COR-L47 (cell line): ENCODE measurements around the gene AKR1C2.
"Not testable (repeated sequence)": the region's sequence is repeated elsewhere in the genome, so short reads cannot be mapped to it uniquely, and the experiment has no call there.

Experiments
- DNase-seq: peaks from one replicate; lab custom pipeline; 2025; lab: John Stamatoyannopoulos, UW

AKR1C2 gene

DNA sequence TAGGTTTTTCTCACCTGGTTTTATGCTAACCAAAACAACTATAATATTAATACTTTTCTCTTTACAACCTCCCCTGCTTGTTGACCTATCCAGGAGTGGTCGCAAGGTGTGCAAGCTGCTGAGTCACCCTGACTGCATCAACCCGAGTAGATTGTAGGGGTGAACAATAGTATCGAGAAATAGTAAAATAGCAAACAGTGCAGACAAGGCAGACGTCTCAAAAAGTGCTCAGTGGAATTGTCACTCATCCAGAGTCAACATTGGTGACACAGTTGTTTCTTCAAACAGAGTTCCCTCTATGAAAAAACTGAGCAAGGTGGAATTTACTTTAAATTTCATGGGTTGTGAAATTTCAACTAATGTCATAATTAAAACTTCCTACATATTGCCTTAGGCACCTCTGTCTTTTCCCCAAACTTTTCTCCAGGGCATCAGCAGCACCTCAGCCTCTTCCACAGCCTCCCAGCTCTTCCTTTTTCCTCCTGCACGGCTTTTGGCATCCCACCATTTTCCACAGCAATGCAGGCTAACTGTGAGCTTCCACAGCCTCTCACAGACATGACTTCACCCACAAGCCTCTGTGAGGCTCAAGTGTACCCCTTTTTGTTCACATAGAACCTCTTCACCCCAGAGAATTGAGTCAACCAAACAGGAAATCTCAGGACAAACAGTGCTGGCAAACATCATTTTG is 46.6 kb downstream of the AKR1C2 start:
- not testable (repeated sequence) for DNase-seq

DNA sequence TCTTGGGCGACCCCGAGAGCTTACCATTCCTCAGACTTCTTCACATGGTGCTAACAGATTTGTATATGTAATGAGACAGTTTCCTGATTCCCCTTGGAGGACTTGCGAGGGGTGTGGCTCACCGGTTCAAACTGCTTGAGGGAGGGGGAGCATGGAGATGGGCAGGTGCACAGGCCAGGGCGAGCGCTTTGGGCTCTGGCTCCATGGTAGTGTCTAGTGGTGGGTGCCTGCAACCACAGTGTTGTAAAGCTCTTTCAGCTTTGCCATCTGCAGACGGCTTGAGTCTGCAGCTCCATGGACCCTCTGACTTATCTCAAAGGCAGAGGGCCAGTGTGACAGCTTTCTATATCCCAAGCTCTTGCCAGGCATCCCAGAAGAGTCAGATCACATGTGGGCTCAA is 47.6 kb downstream of the AKR1C2 start:
- not testable (repeated sequence) for DNase-seq

DNA sequence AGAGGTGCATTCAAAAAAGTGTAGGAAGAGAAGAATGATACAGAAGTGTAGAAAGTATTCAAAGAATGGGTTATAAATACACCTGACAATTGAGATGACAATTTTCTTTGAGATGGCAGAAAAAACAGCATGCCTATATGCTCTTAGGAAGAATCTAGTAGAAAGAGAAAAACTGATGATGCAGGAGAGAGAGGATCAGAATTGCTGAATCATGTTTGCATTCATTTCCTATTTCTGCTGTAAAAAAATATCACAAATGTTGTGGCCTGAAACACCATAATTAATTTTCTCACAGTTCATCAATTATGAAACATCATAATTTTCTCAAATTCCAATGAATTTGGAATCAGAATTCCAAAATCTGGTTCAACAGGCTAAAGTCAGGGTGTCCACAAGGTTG is 50.3 kb downstream of the AKR1C2 start:
- no peak for DNase-seq

DNA sequence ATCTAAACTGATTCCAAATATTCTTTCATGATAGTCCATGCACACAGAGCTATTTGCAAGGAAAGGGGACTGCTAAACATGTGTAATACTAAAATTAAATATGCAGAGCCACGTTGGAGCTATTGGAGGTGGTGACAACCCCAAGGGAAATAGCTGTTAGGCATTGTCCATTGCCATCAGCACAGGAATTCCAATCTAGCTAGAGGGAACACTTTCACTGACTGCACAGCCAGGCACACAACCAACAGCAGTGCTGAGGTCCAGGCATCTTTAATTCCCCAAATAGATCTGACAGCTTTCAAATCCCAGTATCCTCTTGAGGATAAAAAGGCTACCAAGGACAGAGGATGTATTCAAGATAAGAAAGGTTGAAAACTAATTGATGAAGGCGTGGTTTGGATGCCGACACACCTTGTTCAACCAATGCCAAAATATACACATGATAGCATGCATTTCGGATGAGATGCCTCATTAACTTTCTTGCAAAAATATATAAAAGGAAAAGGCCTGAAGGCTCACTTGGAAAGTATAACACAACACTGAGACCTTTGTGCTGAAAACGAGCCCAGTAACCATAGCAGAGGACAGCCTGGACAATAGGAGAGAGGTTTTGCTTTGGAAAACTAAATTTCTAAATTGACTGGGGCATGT is 52.0 kb downstream of the AKR1C2 start:
- DNase-seq, result not testable (repeated sequence)

DNA sequence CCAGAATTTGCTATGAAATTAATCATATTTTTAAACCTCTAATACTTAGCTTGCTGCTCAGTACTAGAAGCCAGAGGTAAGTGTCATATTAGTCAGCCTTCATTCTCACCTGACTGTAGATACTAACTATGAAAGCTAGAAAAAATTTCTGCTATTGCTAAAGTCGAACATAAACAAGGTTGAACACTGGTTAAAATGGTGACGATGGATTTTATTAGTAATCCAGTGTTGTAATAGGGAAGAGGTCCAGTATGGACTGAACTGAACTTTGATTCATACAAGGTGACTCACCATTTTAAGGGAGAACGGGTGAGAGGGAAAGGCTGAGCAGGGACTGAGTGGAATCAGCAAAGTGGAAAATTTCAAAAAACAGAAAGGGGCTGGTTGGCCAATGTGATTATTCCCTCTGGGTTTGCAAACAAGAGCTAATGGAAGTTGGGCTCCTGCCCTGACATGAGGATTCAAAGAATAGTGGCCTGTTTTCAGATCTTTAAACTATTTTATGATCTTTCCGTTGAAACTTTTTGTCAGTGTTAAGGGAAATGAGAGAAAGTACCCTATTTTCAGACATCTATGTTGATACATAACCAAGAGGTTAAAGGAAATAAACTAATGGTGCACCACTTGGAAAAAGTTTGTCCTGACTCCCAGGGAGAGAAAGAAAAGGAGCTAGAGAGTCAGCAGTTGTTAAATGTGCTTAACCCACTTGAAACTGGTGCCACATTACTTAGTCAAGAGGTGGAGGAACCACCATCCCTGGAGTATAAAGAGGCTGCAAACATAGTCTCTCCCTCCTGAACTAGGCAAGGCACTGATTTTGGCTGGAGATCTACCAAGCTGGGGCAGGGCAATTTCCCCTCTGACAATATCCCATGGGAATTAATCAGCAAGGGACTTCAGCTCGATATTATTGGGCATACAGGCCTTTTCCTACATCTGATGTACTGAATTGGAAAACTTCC is 55.7 kb downstream of the AKR1C2 start:
- no peak for DNase-seq

DNA sequence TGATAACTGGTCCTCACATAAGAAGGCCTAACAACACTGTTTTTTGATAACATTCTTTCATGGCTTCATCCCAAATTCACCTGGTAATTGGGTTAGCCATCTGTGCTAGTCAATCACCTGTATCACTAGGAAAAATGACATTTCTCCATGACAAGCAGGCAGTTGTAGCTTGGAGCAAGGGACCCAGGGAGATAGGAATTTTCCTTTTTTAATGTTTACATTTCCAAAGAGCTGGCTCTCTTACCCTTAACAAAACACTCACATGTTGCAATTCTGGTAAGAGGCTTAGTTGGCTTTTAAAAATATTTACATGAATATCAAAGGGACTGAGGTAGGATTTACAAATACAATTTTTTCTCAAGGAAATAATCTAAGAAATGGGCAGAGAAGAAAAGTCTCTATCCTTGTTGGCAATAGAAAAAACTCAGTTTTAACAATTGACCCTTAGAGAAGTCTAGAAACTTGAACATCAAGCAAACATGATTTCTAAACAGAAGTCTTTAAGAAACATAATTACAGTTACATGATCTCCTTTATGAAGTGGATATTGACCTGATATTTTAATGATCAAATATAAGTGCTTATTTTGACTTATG is 56.5 kb downstream of the AKR1C2 start:
- DNase-seq, result no peak

DNA sequence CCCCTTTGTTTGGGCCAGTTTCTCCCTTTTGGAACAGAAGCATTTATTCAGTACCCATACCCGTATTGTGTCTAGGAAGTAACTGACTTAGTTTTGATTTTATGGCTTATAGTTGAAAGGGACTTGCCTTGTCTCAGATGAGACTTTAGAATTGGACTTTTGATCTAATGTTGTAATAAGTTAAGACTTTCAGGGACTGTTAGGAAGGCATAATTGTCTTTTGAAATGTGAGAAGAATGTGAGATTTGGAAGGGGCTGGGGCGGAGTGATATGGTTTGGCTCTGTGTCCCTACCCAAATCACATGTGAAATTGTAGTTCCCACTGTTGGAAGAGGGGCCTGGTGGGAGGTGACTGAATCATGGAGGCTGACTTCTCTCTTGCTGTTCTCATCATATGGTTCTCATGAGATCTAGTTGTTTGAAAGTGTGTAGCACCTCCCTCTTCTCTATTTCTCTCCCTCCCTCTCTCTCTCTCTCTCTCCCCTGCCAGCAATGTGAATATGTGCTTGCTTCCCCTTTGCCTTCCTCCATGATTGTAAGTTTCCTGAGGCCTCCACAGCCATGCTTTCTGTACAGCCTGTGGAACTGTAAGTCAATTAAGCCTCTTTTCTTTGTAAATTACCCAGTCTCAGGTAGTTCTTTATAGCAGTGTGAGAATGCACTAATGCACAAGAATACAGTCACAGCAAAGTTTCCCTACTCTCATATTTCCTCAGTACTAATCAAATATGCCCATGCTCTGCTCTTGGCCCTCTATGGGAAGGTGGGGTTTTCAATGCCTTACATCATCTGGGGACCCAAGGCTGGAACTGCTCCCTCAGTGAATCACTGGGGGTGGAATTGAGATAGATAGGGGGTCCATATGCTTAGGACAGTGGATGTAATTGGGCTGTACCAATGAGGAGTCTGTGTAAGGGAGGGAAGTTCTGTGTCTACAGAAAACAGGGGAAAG is 57.6 kb downstream of the AKR1C2 start:
- DNase-seq, result no peak

DNA sequence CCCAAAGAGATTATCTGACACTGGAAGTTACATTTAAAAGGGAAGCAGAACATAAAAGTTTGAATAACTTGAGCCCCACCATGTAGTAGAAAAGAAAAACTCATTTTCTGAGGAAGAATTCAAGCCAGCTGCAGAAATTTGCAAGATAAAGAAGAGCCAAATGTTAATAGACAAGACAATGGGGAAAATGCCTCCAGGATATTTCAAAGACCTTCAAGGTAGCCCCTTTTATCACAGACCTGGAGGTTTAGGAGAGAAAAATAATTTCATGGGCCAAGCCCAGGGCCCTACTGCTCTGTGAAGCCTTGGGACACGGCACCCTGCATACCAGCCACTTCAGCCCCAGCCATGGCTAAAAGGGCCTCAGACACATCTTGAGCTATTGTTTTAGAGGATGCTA is 58.8 kb downstream of the AKR1C2 start:
- no peak for DNase-seq

DNA sequence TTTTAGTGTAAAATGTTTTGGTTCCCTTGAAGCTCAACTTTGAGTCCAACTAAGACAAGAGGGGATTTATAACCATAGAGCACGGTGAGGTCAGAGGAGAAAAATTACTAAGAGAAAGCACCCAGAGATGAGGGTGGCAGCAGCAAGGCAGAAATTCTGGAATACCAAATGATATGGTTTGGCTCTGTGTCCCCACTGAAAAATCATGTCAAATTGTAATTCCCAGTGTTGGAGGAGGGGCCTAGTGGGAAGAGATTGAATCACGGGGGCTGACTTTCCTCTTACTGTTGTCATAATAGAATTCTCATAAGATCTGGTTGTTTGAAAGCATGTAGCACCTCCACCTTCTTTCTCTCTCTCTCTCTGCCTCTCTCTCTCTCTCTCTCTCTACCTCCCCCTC is 59.8 kb downstream of the AKR1C2 start:
- no peak for DNase-seq

DNA sequence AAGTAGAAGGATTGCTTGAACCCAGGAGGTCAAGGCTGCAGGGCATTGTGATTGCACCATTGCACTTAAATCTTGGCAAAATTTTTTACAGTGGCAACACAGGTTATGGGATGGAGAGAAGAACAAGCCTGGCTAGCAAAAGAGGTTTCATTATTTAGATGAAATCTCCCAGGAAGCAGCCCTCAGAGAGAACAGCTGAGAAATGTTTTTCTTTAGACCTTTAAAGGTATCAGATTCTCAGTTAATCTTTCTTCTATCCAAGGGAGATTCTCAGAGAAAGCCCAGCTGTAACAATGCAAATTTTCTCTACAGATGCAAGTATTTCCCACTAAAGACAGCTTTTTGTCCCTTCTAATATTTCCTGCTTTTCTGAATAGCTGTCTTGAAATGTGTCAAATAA is 60.2 kb downstream of the AKR1C2 start:
- not testable (repeated sequence) for DNase-seq

DNA sequence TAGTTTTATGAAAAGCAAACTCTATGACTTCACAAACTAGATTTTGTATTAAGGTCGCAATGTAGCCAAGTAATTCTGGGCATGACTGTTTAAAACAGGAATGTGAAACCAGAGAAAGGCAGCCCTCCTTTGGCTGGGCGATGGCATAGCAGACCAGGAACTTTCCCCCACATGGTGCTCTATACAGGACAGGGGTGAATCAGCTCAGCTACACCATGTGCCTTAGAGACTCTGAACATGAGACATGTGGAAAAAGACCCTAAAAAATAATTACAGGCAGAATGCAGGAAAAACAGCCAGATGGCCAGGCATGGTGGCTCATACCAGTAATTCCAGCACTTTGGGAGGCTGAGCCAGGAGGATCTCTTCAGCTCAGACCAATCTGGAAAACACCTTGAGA is 60.7 kb downstream of the AKR1C2 start:
- DNase-seq, result not testable (repeated sequence)

DNA sequence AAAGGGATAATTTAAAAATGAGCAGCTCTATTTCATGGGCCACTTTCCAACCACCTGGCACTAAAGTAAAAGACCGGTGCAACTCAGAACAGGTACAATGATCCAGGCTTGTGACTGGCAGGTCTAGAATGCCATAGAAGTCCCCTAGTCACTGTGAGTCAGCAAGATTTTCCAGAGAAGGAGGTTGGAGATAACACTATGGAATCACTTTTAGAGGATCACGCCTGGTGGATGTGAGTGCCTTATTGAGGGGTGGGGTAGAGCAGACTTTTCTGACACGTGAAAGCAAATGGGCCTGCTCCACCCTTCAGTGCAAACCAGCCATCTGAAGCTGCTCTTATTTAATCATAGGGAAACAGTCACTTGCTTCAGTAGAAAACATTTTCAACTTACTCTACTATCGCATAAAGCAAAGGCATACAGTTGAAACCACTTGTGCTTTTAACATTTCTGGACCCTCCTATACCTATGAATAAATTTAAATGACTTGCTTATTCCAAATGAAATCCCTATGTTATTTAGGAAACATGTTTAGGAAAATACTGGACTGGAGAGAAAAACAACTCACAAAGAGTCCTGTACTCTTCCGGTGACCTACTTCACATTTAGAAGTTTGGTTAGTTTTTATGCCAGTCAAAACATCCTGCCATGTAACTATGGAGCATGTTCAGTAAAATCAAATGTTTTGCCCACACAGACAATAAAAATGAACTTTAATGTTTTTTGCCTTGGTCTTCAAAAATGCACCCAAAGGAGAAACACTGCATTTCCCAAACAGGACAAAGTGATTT is 61.9 kb downstream of the AKR1C2 start:
- no peak for DNase-seq

DNA sequence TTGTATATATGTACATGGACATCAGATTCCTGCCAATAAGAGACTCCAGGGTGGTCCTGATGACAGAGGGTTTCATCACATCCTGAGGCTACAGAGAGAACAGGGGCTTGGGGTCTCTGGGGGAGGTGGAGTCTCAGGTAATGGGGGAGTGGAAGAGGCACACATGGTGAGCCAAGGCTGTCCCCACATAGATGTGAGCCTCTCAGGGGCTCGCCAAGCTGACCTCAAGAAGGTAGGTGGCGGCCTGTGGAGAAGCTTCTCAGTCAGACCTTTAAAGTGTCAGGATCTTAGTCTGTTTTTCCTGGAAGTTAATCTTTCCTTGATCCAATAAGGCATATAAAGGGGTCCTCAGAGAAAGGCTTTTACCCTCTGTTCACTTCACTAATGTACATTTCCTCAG is 62.7 kb downstream of the AKR1C2 start:
- DNase-seq, result not testable (repeated sequence)

DNA sequence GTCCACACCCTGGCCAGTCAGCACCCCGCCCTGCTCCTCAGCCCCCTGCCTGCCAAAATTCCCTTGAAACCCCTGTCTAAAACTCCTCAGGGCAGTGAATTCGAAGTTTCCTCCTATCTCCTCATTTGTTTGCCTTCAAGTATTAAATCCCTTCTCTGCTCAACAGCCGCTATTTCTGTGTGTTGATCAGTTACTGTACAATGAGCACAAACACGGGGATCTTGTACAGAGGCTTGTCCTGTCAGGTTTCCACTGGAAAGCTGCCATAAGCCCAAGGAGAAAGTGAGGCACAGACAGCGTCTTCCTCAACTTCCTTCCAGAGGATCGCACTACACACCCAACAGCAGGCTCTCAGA is 63.6 kb downstream of the AKR1C2 start:
- DNase-seq, result not testable (repeated sequence)

DNA sequence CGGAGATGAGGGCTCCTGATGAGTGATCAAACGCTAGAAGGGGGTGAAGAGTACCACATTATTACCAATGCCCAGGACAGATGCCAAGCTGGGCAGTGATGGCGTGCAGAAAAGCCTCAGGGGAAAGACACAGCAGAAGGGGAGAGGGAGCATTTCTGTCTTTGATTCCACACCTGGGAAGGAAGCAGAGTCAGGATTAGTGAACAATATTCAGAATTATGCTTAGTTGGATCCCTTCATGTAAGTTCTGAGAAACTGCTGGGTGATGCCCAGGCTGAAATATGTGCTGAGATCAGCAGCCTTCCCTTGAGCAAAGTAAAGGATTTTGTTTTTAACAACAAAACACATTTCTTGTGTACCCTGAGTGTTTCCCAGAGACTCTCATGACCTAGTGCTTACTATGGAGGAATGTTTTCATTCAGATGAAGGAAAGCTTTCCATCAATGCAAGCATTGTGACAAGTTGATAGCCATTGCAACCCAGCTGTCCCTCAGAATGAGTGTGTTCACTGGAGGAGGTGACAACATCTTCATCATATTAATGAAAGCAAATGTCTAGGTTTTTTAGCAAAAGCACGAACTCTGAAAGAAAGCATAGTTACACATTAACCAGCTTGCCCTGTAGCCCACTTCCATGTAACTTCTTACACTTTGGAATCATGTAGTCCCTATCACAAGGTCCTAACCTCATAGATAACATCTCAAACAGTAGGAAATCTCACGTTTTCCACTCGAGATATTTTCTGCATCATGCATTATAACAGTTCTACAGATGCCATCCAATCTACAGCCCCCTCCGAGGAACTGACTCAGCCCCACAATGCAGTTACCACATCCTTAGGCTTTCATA is 64.2 kb downstream of the AKR1C2 start:
- DNase-seq, result no peak
